Measurements from ENCODE around the gene RIC1. TPM values are rescaled to one million over a fixed set of nuclear protein-coding genes. Genes with fewer than 3 reads are reported as not detected.

Gene RIC1
- total and polyA plus RNA-seq, 2 of the 13 experiments (the other 11 are each of a cell fraction or from before 2014, with no cell fraction given): 18.2 to 19.0 TPM

DNA sequence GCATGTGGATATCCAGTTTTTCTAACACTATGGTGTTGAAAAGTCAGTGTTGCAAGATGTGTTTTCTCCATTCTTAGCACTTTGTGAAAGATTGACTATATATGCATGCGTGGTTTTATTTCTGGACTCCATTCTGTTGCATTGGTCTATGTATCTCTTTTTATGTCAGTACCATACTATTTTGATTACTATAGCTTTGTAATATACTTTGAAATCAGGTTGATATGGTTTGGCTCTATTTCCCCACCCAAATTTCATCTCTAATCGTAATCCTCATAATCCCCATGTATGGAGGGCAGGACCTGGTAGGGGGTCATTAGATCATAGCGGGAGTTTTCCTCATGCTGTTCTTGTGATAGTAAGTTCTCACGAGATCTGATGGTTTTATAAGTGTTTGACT is 6.5 kb downstream of the RIC1 start:
- Histone ChIP-seq H3K9me3 (ENCODE audit: low read length) (peaks cover 19% of the 10 kb centered on the region; the same call in 1 of the 2 replicates), H3K36me3 (replicated peaks in 1 of 2; ENCODE audit: control insufficient read depth in 1 of 2, insufficient read depth in 2 of 2, low read length in 2 of 2) (no peaks in the 10 kb centered on the region), H3K4me2 (ENCODE audit: low read depth, low read length) (no peak overlapping the region), H3K4me3 (replicated peaks in 1 of 3; ENCODE audit: insufficient read depth in 1 of 3, low read depth in 2 of 3, low read length in 3 of 3) (no peak overlapping the region), H4K20me1 (ENCODE audit: insufficient read depth, low read length) (no peaks in the 10 kb centered on the region; the same call in 1 of the 2 replicates), H2AFZ (ENCODE audit: low read length) (no peak overlapping the region), H3K27ac (ENCODE audit: extremely low read length, insufficient read depth, low read length) (no peak overlapping the region), H3K4me1 (ENCODE audit: insufficient read depth, low read length) (peaks cover 34% of the 10 kb centered on the region), H3K27me3 (ENCODE audit: control insufficient read depth in 1 of 2, insufficient read depth in 2 of 2, low read length in 2 of 2) (no peaks in the 10 kb centered on the region; a peak in 1 of 5 replicates), H3K9ac (ENCODE audit: insufficient read depth, low read depth, low read length) (no peak overlapping the region), H3K79me2 (ENCODE audit: insufficient read depth, low read length) (peaks cover 98% of the 10 kb centered on the region)
- ChIA-PET CTCF (ENCODE audit: low intra/inter-chr PET ratio, low total read pairs) (no interaction called here), POLR2A (no interaction called here)
- BruUV-seq (replicated peaks): no TSS peak
- ATAC-seq (no peak), FAIRE-seq (no peak), DNase-seq (ENCODE audit: low spot score) (no peak)
- TF ChIP-seq, protein P1, sequence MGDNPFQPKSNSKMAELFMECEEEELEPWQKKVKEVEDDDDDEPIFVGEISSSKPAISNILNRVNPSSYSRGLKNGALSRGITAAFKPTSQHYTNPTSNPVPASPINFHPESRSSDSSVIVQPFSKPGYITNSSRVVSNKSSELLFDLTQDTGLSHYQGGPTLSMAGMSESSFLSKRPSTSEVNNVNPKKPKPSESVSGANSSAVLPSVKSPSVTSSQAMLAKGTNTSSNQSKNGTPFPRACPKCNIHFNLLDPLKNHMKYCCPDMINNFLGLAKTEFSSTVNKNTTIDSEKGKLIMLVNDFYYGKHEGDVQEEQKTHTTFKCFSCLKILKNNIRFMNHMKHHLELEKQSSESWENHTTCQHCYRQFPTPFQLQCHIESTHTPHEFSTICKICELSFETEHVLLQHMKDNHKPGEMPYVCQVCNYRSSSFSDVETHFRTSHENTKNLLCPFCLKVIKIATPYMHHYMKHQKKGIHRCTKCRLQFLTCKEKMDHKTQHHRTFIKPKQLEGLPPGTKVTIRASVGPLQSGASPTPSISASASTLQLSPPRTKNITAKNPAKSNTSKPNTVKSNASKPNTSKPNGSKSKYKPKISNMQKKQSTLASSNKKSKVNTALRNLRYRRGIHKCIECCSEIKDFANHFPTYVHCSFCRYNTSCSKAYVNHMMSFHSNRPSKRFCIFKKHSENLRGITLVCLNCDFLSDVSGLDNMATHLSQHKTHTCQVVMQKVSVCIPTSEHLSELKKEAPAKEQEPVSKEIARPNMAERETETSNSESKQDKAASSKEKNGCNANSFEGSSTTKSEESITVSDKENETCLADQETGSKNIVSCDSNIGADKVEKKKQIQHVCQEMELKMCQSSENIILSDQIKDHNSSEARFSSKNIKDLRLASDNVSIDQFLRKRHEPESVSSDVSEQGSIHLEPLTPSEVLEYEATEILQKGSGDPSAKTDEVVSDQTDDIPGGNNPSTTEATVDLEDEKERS (CRISPR knock-in tag; IDR thresholded peaks at IDR 0.05): 0 out of 2 replicates have a peak, but pooled peaks have one; percentile 33
- TF ChIP-seq TBP (CRISPR knock-in tag; IDR thresholded peaks at IDR 0.05): no peak
- in situ Hi-C loops (cut with HindIII; ENCODE audit: extremely low pct_ligation_motif_present, low pct_unique_long_range_greater_than_20kb) (no loop called here), intact Hi-C loops (cut with micrococcal nuclease; ENCODE audit: unreplicated experiment) (no loop called here)
- WGBS (ENCODE audit: low lambda C conversion rate): 97% methylated on average over 4 of the region's 4 CpGs

DNA sequence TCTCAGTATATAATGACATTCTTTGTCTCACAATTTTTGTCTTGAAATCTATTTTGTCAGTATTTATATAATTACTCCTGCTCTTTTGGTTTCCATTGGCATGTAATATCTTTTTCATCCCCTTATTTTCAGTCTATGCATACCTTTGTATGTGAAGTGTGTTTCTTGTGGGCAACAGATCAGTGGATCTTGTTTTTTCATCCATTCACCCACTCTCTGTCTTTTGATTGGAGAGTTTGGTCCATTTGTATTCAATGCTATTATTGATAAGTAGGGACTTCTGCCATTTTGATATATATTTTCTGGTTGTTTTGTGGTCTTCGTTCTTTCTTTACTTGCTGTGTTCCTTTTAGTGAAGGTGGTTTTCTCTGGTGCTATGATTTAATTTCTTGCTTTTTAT is 10.9 kb downstream of the RIC1 start:
- Histone ChIP-seq H3K27me3 (ENCODE audit: control insufficient read depth in 1 of 2, insufficient read depth in 2 of 2, low read length in 2 of 2) (no peaks in the 10 kb centered on the region), H3K9ac (ENCODE audit: insufficient read depth, low read depth, low read length) (no peak overlapping the region), H3K36me3 (replicated peaks in 1 of 2; ENCODE audit: control insufficient read depth in 1 of 2, insufficient read depth in 2 of 2, low read length in 2 of 2) (no peaks in the 10 kb centered on the region), H2AFZ (ENCODE audit: low read length) (no peak overlapping the region), H3K4me2 (ENCODE audit: low read depth, low read length) (no peak overlapping the region), H4K20me1 (ENCODE audit: insufficient read depth, low read length) (no peaks in the 10 kb centered on the region; the same call in 1 of the 2 replicates), H3K4me1 (ENCODE audit: insufficient read depth, low read length) (peaks cover 19% of the 10 kb centered on the region), H3K9me3 (ENCODE audit: low read length) (peaks cover 19% of the 10 kb centered on the region; the same call in 1 of the 2 replicates), H3K27ac (ENCODE audit: extremely low read length, insufficient read depth, low read length) (no peak overlapping the region), H3K79me2 (ENCODE audit: insufficient read depth, low read length) (peaks cover 96% of the 10 kb centered on the region), H3K4me3 (replicated peaks in 1 of 3; ENCODE audit: insufficient read depth in 1 of 3, low read depth in 2 of 3, low read length in 3 of 3) (no peak overlapping the region)
- no TSS peak for BruUV-seq (replicated peaks)
- ChIA-PET CTCF (ENCODE audit: low intra/inter-chr PET ratio, low total read pairs) (no interaction called here), POLR2A (no interaction called here)
- in situ Hi-C loops (cut with HindIII; ENCODE audit: extremely low pct_ligation_motif_present, low pct_unique_long_range_greater_than_20kb): no loop called here
- intact Hi-C loops (cut with micrococcal nuclease; ENCODE audit: unreplicated experiment): no loop called here
- WGBS (ENCODE audit: low lambda C conversion rate): 91% methylated on average over 1 of the region's 1 CpG
- ATAC-seq (no peak), FAIRE-seq (no peak), DNase-seq (ENCODE audit: low spot score) (no peak)
- TF ChIP-seq NFIB (CRISPR knock-in tag; IDR thresholded peaks at IDR 0.05; ENCODE audit: borderline replicate concordance) (no peak), GTF3A (CRISPR knock-in tag; conservative IDR thresholded peaks at IDR 0.05) (no peak), U2AF2 (IDR thresholded peaks at IDR 0.05; ENCODE audit: low read depth, low read length) (no peak), ZNF235 (CRISPR knock-in tag; IDR thresholded peaks at IDR 0.05; ENCODE audit: borderline replicate concordance) (no peak)
- TF ChIP-seq, protein P2, sequence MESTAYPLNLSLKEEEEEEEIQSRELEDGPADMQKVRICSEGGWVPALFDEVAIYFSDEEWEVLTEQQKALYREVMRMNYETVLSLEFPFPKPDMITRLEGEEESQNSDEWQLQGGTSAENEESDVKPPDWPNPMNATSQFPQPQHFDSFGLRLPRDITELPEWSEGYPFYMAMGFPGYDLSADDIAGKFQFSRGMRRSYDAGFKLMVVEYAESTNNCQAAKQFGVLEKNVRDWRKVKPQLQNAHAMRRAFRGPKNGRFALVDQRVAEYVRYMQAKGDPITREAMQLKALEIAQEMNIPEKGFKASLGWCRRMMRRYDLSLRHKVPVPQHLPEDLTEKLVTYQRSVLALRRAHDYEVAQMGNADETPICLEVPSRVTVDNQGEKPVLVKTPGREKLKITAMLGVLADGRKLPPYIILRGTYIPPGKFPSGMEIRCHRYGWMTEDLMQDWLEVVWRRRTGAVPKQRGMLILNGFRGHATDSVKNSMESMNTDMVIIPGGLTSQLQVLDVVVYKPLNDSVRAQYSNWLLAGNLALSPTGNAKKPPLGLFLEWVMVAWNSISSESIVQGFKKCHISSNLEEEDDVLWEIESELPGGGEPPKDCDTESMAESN (CRISPR knock-in tag; conservative IDR thresholded peaks at IDR 0.05): no peak
- TF ChIP-seq, protein P3, sequence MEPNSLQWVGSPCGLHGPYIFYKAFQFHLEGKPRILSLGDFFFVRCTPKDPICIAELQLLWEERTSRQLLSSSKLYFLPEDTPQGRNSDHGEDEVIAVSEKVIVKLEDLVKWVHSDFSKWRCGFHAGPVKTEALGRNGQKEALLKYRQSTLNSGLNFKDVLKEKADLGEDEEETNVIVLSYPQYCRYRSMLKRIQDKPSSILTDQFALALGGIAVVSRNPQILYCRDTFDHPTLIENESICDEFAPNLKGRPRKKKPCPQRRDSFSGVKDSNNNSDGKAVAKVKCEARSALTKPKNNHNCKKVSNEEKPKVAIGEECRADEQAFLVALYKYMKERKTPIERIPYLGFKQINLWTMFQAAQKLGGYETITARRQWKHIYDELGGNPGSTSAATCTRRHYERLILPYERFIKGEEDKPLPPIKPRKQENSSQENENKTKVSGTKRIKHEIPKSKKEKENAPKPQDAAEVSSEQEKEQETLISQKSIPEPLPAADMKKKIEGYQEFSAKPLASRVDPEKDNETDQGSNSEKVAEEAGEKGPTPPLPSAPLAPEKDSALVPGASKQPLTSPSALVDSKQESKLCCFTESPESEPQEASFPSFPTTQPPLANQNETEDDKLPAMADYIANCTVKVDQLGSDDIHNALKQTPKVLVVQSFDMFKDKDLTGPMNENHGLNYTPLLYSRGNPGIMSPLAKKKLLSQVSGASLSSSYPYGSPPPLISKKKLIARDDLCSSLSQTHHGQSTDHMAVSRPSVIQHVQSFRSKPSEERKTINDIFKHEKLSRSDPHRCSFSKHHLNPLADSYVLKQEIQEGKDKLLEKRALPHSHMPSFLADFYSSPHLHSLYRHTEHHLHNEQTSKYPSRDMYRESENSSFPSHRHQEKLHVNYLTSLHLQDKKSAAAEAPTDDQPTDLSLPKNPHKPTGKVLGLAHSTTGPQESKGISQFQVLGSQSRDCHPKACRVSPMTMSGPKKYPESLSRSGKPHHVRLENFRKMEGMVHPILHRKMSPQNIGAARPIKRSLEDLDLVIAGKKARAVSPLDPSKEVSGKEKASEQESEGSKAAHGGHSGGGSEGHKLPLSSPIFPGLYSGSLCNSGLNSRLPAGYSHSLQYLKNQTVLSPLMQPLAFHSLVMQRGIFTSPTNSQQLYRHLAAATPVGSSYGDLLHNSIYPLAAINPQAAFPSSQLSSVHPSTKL (CRISPR knock-in tag; IDR thresholded peaks at IDR 0.05): no peak
